SK-N-SH (cell line): ENCODE measurements around the gene ACOXL.

ENCODE experiments used
- CTCF ChIP-seq: fragments of 200-600 bp; sonication (generic); IDR thresholded peaks from 2 replicates; pipeline ENCODE4 v1.6.1; 2017; ENCODE audit warnings: antibody characterized with exemption, mild to moderate bottlenecking, moderate library complexity
- EP300 ChIP-seq, 2 experiments: IDR thresholded peaks; 2 replicates each; pipeline versions ENCODE4 v1.4.0 to v1.6.1; 2012; ENCODE audit warnings: borderline replicate concordance in 1 of 2, low read depth in 1 of 2, low read length in 1 of 2
- EZH2phosphoT487 ChIP-seq: fragments of 200-600 bp; sonication (generic); IDR thresholded peaks from 2 replicates; pipeline ENCODE4 v1.6.1; 2017; ENCODE audit warnings: low read depth, mixed run types, mild to moderate bottlenecking, antibody characterized with exemption, moderate library complexity, borderline replicate concordance
- FOSL2 ChIP-seq: IDR thresholded peaks from 2 replicates; pipeline ENCODE4 v1.4.0; 2012; ENCODE audit warnings: low read depth, mild to moderate bottlenecking, moderate library complexity, borderline replicate concordance
- MAX ChIP-seq: IDR thresholded peaks from 2 replicates; pipeline ENCODE4 v1.4.0; 2012; ENCODE audit warnings: low read depth
- MEF2A ChIP-seq: IDR thresholded peaks from 2 replicates; pipeline ENCODE4 v1.4.0; 2012; ENCODE audit warnings: low read depth, borderline replicate concordance
- POLR2AphosphoS5 ChIP-seq: IDR thresholded peaks from 2 replicates; pipeline ENCODE4 v1.6.1; 2012; ENCODE audit warnings: low read depth, low read length
- RAD21 ChIP-seq: IDR thresholded peaks from 2 replicates; pipeline ENCODE4 v1.6.1; 2012; ENCODE audit warnings: mild to moderate bottlenecking, low read length
- REST ChIP-seq: IDR thresholded peaks from 2 replicates; pipeline ENCODE4 v1.6.1; 2012; ENCODE audit warnings: mild to moderate bottlenecking, low read depth, low read length, moderate library complexity
- RFX5 ChIP-seq: IDR thresholded peaks from 2 replicates; pipeline ENCODE4 v1.6.1; 2012; ENCODE audit warnings: mild to moderate bottlenecking, improper control_type of control experiment, low read length
- SIN3A ChIP-seq: IDR thresholded peaks from 2 replicates; pipeline ENCODE4 v1.6.1; 2012; ENCODE audit warnings: low read depth, mild to moderate bottlenecking, low read length, moderate library complexity, borderline replicate concordance
- TCF12 ChIP-seq: IDR thresholded peaks from 2 replicates; pipeline ENCODE4 v1.4.0; 2012
- USF1 ChIP-seq: IDR thresholded peaks from 2 replicates; pipeline ENCODE4 v1.4.0; 2012; ENCODE audit warnings: low read depth, borderline replicate concordance

GRCh38 chr2:110881908-110882307, 149.5 kb downstream of the ACOXL start:
- no peak for TF ChIP-seq RAD21
- TF ChIP-seq EZH2phosphoT487: no peak
- TF ChIP-seq RFX5: no peak
- TF ChIP-seq CTCF: no peak
- no peak for TF ChIP-seq POLR2AphosphoS5
- TF ChIP-seq FOSL2: no peak
- no peak for TF ChIP-seq SIN3A
- TF ChIP-seq MAX: no peak
- TF ChIP-seq REST: no peak
- TF ChIP-seq EP300 (IDR thresholded peaks at IDR 0.05; ENCODE audit: borderline replicate concordance in 1 of 2, low read depth in 1 of 2, low read length in 1 of 2): no peak
- no peak for TF ChIP-seq USF1
- TF ChIP-seq MEF2A: no peak
- no peak for TF ChIP-seq TCF12
